Stimulated activated CD4-positive, alpha-beta T cell treated with anti-CD3 and anti-CD28 coated beads, Interleukin-15, amount 100 ng/mL, for 1 hour (primary cell): Measurements from ENCODE around the gene EEF2.
A peak's percentile ranks its signal among the peaks of the same experiment; 100 is the strongest.
"Not testable (repeated sequence)": the region's sequence is repeated elsewhere in the genome, so short reads cannot be mapped to it uniquely, and the experiment has no call there.

Experiments
- DNase-seq, 2 donors: peaks; one replicate each; pipeline ENCODE4 v3.0.0-alpha.2; 2020; ENCODE audit warnings: low read depth in 1 of 2, low spot score in 1 of 2

The EEF2 gene

GRCh38 chr19:4015705-4016402, 30.6 kb upstream of the EEF2 start:
- DNase-seq = no peak

- peak in 1 of 2 donors; percentile 28 for DNase-seq
Measured at GRCh38 chr19:4014541-4015491, 29.6 kb upstream of the EEF2 start.

GRCh38 chr19:4013886-4014540, 28.8 kb upstream of the EEF2 start:
- no peak for DNase-seq

DNA sequence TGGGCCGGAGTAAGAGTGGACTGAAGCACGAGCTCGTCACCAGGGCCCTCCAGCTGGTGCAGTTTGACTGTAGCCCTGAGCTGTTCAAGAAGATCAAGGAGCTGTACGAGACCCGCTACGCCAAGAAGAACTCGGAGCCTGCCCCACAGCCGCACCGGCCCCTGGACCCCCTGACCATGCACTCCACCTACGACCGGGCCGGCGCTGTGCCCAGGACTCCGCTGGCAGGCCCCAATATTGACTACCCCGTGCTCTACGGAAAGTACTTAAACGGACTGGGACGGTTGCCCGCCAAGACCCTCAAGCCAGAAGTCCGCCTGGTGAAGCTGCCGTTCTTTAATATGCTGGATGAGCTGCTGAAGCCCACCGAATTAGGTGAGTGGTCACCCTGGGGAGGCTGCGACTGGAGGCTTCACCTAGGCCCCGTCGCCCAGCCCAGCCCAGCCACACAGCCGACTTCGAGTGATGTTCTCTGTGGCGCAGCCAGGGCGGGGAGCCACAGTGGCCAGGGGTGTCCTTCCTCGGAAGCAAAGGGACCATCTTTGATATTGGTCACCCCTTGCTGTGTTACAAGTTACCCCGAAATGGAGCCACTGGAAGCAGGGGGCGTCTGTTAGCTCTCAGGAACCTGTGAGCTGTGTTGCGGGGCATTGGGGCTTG, 27.8 kb upstream of the EEF2 start:
- DNase-seq = no peak

DNA sequence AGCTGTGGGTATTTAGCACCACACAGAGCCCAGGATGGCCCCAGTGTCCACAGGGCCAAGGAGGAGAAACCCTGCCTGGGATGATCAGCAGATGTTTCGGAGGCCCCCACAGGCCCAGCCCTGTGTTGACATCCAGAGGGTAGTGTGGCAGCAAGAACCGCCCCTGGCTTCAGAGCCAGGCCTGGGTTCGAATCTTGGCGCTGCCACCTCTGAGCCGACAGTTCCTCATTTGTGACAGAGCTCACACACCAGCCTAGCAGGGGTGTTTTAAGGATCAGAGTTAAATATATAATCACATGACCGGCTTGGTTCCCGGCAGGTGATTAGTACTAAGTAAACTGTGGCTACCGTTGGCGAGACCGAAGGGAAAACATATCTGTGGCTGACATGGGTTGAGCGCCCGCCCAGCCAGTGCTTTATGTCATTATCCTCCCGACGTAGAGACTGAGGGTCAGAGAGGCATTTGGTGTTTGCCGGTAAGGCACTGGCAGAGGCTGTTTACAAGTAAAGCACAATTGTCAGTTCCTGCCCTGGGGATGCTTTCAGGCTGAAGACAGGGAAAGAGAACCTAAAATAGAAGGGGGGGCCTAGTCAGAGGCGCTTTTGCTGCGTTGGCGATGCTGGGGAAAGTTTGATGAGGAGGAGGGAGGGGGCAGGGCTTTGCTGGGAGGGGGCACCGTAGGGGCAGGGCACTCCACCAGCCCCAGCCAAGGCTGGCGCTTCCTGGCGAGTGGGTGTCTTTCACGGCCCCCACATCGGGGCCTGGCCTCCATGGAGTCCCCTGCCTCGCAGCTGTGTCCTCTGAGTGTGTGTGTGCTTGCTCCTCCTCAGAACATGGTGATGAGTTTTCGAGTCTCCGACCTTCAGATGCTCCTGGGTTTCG, 27.1 kb upstream of the EEF2 start:
- DNase-seq = no peak

DNA sequence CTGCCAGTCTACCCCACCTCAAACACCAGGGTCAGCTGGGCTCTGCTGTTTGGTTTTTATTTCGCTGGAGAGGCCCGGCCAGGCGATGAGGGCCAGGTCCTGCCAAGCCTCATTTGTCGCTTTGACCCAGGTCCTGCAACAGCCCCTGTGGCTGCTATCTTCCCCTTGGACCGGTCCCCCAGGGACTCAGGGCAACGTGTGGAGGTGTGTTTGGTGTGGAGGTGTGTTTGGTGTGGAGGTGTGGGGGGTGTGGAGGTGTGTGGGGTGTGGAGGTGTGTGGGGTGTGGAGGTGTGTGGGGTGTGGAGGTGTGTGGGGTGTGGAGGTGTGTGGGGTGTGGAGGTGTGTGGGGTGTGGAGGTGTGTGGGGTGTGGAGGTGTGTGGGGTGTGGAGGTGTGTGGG, 26.2 kb upstream of the EEF2 start:
- DNase-seq = not testable (repeated sequence)

DNA sequence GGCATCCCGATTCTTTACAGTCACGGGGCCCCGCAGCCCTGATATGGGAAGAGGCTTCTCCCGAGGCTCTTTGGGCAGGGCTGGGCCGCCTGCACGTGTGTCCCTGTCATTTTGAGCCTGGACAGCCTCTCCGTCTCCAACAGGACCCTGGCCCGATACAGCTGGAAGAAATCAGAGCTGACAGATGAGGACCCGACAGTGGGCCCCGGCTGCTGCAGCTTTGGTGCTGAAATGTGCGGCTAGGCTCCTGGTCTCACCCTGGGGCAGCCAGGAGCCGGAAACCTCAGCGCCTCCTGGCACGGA, 25.5 kb upstream of the EEF2 start:
- DNase-seq = no peak

GRCh38 chr19:4009990-4010807, 24.9 kb upstream of the EEF2 start:
- no peak for DNase-seq

- DNase-seq = no peak
Measured at GRCh38 chr19:4007836-4008539, 22.7 kb upstream of the EEF2 start.

DNA sequence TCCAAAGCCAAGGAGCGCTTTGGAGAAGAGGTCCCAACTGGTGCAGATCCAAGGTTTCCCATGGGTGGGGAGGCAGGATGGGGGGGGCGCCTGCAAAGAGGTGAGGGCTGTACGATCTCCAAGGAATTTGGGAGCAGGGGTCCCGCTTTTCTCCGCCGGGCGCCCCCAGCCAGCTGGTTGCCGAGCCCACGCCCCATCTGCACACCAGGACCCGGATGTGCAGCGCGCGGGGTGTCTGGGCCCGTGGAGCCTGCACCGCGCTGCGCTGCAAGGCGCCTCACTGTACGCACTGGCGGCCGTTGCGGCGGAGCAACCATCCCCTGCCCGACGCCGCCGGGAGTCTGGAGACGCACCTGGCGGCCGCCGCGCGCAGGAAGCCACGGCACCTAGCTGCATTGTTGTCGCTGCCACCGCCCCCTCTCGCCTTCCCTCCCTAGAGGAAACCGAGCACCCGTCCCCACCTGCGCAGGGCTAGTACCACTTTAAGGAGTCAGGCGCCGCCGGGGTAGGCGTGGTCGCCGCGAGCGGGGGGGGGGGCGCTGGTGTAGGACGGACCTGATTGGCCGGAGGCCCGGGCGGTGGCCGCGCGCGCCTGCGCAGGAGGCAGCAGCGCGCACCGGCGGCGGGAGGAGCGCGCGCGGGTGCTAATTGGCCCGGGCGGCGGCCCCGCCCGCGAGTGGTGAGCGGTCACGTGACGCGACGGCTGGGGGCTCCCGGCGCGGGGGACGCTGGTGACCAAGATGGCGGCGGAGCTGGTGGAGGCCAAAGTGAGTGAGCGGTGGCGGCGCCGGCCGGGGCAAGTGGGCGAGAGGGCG, 22.0 kb upstream of the EEF2 start, which contains the start of gene PIAS4:
PIAS4 (plus strand) TSS at position 716 of the 815 bp plus-strand sequence; CDS start at position 741, 25 bp downstream.
- DNase-seq = peak; percentile 90 to 92

- not testable (repeated sequence) for DNase-seq
Measured at GRCh38 chr19:4005436-4005835, 20.2 kb upstream of the EEF2 start.

DNA sequence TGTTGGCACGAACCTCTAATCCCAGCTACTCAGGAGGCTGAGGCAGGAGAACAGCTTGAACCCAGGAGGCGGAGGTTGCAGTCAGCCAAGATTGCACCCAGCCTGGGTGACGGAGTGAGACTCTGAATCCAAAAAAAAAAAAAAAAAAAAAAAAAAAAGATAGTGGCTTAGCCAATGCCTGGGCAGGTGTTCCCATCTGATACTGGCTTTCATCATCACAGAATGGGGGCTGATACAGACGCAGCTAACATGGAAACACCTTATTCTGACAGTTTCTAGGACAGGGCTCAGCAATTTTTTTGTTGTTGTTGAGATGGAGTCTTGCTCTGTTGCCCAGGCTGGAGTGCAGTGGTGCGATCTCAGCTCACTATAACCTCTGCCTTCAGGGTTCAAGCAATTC, 15.5 kb upstream of the EEF2 start:
- DNase-seq = not testable (repeated sequence)

GRCh38 chr19:3998667-3999412, 13.6 kb upstream of the EEF2 start:
- DNase-seq = not testable (repeated sequence)

DNA sequence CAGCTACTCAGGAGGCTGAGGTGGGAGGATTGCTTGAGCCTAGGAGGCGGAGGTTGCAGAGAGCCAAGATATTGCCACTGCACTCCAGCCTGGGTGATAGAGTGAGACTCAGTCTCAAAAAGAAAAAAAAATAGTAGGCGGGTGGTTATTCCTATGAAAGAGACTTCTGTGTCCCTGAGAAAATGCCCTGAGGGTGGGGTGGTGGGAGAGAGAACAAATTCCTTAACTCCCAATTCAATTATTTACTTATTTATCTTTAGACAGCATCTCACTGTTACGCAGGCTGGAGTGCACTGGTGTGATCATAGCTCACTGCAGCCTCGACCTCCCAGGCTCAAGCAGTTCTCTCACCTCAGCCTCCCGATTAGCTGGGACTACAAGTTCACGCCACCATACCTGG, 10.3 kb upstream of the EEF2 start:
- no peak for DNase-seq

DNA sequence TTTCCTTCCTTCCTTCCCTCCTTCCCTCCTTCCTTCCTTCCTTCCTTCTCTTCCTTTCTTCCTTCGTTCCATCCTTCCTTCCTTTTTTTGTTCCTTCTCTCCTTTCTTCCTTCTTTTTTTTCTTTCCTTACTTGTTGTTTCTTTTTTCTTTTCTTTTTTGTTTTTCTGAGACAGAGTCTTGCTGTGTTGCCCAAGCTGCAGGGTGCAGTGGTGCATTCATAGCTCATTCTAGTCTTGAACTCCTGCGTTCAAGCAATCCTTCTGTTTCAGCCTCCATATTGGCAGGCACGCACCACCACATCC, 5.5 kb upstream of the EEF2 start:
- DNase-seq = no peak

- peak; percentile 80 to 81 for DNase-seq
Measured at GRCh38 chr19:3987619-3988371, 2.5 kb upstream of the EEF2 start.
